Gastroesophageal sphincter (tissue), 4 donors: ENCODE results near the gene SSTR3. TPM values are rescaled to one million over a fixed set of nuclear protein-coding genes. Genes with fewer than 3 reads are reported as not detected.

Source experiments
- ATAC-seq: fragments of 150-250 bp; one replicate; pipeline ENCODE4 v1.9.1; 2016; ENCODE audit warnings: mild to moderate bottlenecking, moderate library complexity
- H3K27ac ChIP-seq, 4 donors: fragments of 200-600 bp; sonication (generic) in 3 of 4; 1 replicate in 3 of 4; 2 replicates in 1 of 4; pipeline ENCODE4 v1.5.1; 2016 to 2019
- H3K27me3 ChIP-seq: fragments of 200-600 bp; sonication (generic); one replicate; pipeline ENCODE4 v1.5.1; 2019
- H3K36me3 ChIP-seq, 2 donors: fragments of 200-600 bp; sonication (generic); one replicate each; pipeline ENCODE4 v1.5.1; 2019; ENCODE audit warnings: control low read depth in 1 of 2
- H3K4me1 ChIP-seq, 3 donors: fragments of 200-600 bp; sonication (generic); 1 replicate in 2 of 3; 2 replicates in 1 of 3; pipeline ENCODE4 v1.5.1; 2016 to 2019; ENCODE audit warnings: control low read depth in 2 of 3
- H3K4me3 ChIP-seq, 2 donors: fragments of 200-600 bp; sonication (generic); one replicate each; pipeline ENCODE4 v1.5.1; 2019; ENCODE audit warnings: mild to moderate bottlenecking in 1 of 2, moderate library complexity in 1 of 2
- H3K9me3 ChIP-seq, 3 donors: fragments of 200-600 bp; sonication (generic); one replicate each; pipeline ENCODE4 v1.5.1; 2017 to 2019; ENCODE audit warnings: control low read depth in 2 of 3
- EP300 ChIP-seq: sonication (generic); formaldehyde crosslinking; IDR thresholded peaks from one replicate; pipeline ENCODE4 v1.6.1; 2017; ENCODE audit warnings: antibody characterized with exemption, mild to moderate bottlenecking
- POLR2A ChIP-seq, 2 donors: fragments of 450-650 bp; IDR thresholded peaks; one replicate each; pipeline ENCODE4 v1.6.1; 2017; ENCODE audit warnings: antibody characterized with exemption in 2 of 2, mild to moderate bottlenecking in 2 of 2, moderate library complexity in 1 of 2
- POLR2AphosphoS5 ChIP-seq: sonication (generic); formaldehyde crosslinking; IDR thresholded peaks from one replicate; pipeline ENCODE4 v1.6.1; 2017; ENCODE audit warnings: antibody characterized with exemption
- WGBS, 2 donors: methylation state at CpG; one replicate each; pipeline ENCODE4 v1.1.5; 2018; ENCODE audit warnings: low coverage in 1 of 2; 5-methylcytosine and 5-hydroxymethylcytosine counted together
- total RNA-seq, 4 donors: library from RNA; depleted of rRNA; stranded (reverse); fragments of >200 nt; gene quantifications; one replicate each; pipeline ENCODE4 v1.1.0, GENCODE V29; 2016
- TF ChIP-seq, protein P1 (sequence below), 4 experiments: fragments of 200-600 bp in 2 of 4; fragments of 450-650 bp in 2 of 4; sonication (generic) in 1 of 4; IDR thresholded peaks; one replicate each; pipeline ENCODE4 v1.5.1; 2017 to 2019; ENCODE audit warnings: antibody characterized with exemption in 4 of 4, mild to moderate bottlenecking in 2 of 4, moderate library complexity in 2 of 4

SSTR3 gene
- total RNA-seq, 4 donors from 2014 or later: not detected

DNA sequence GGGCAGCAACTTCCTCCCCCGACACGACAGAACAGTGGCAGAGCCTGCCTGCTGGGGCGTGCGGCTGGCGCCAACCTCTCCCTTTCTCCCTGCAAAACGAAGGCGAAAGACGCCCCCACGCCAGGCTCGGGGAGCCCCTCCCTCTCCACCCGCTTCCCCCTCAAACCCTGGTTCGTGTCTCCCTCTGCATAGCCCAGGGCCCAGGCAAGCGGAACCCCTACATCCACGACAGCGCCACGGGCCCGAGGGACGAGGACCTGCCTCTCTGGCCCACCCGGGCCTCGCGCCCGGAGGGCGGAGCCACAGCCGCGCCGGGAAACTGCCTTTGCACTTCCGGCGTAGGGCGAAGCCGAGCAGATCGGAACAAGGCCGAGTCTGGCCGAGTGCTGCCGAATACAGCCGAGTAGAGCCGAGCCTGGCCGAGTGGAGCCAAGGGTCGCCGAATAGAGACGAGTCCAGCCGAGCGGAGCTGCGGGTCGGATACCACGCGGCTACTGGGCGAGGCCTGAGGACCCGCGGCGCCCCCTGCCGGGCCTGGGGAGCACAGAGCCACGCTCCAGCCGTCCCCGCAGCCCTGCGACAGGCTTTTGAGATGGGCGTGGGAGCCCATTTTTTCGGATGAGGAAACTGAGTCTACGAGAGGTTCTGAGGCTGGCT, 13.0 kb downstream of the SSTR3 start:
- Histone ChIP-seq H3K36me3 (no peaks in the 10 kb centered on the region), H3K27ac (peak overlapping the region; percentile 81 to 97 (median 94)), H3K4me3 (peak overlapping the region; percentile 42 to 76), H3K4me1 (peaks cover 16 to 42% (median 31%) of the 10 kb centered on the region in 3 donors), H3K27me3 (no peaks in the 10 kb centered on the region), H3K9me3 (no peaks in the 10 kb centered on the region)
- 0% methylated on average over 2 of the region's 58 CpGs; no CpG with 5 or more reads in 1 of the 2 donors for WGBS, 2 donors
- TF ChIP-seq EP300: no peak
- TF ChIP-seq POLR2A (IDR thresholded peaks at IDR 0.05): peak; percentile 95 to 97
- TF ChIP-seq, protein P1, sequence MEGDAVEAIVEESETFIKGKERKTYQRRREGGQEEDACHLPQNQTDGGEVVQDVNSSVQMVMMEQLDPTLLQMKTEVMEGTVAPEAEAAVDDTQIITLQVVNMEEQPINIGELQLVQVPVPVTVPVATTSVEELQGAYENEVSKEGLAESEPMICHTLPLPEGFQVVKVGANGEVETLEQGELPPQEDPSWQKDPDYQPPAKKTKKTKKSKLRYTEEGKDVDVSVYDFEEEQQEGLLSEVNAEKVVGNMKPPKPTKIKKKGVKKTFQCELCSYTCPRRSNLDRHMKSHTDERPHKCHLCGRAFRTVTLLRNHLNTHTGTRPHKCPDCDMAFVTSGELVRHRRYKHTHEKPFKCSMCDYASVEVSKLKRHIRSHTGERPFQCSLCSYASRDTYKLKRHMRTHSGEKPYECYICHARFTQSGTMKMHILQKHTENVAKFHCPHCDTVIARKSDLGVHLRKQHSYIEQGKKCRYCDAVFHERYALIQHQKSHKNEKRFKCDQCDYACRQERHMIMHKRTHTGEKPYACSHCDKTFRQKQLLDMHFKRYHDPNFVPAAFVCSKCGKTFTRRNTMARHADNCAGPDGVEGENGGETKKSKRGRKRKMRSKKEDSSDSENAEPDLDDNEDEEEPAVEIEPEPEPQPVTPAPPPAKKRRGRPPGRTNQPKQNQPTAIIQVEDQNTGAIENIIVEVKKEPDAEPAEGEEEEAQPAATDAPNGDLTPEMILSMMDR (IDR thresholded peaks at IDR 0.05): peak in 3 of 4 experiments; percentile 91 to 95 (median 94)
- peak; percentile 98 for TF ChIP-seq POLR2AphosphoS5
- peak; percentile 93 for ATAC-seq

DNA sequence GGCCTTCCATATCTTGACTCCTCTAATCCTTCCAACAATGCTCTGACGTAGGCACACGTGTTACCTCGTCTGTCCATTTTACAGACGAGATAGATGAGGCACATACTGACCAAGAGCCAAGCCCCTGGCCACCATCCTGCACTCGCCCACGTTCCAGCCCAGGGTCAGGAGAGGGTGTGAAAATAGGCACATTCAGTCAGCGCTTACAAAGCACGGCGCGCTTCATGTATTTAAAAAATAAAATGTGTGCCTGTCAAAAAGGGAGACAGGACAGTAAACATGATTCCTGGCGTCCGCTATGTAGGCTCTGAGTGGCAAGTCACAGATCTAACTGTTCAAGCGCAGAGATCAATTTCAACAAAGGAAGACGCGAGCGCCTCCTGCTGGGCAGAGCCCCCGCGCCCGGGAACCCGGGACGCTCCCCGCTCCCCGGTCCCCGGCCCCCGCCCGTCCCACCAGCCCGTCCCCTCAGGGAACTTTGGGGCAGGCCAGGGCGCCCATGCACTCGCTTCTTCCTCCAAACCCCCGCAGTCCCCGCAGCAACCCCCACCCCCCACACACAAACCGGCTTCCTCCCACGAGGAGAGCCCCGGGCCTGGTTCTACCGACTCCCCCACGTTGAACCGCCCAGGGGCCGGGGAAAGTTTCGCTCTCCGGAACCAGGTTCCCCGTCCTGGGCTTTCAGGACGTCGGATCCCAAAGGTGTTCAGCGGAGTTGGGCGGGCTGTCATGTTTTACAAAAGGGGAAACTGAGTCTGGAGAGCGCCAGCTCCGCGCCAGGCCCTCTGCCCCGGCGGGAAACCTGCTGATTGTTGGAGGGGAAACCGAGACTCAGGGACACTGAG, 13.8 kb downstream of the SSTR3 start:
- WGBS, 2 donors: 3 to 5% methylated on average over 9 to 27 of the region's 51 CpGs
- TF ChIP-seq POLR2A (IDR thresholded peaks at IDR 0.05): no peak
- TF ChIP-seq POLR2AphosphoS5: peak; percentile 8
- TF ChIP-seq, protein P1 (IDR thresholded peaks at IDR 0.05): peak in 3 of 4 experiments; percentile 62 to 94 (median 67)
- peak overlapping the region; percentile 42 to 76 for H3K4me3 ChIP-seq
- H3K4me1 ChIP-seq: peaks cover 16 to 42% (median 31%) of the 10 kb centered on the region in 3 donors
- peak; percentile 38 for ATAC-seq
- H3K27ac ChIP-seq: peak overlapping the region; percentile 81 to 97 (median 94)
- no peaks in the 10 kb centered on the region for H3K36me3 ChIP-seq
- H3K27me3 ChIP-seq: no peaks in the 10 kb centered on the region
- no peaks in the 10 kb centered on the region for H3K9me3 ChIP-seq

DNA sequence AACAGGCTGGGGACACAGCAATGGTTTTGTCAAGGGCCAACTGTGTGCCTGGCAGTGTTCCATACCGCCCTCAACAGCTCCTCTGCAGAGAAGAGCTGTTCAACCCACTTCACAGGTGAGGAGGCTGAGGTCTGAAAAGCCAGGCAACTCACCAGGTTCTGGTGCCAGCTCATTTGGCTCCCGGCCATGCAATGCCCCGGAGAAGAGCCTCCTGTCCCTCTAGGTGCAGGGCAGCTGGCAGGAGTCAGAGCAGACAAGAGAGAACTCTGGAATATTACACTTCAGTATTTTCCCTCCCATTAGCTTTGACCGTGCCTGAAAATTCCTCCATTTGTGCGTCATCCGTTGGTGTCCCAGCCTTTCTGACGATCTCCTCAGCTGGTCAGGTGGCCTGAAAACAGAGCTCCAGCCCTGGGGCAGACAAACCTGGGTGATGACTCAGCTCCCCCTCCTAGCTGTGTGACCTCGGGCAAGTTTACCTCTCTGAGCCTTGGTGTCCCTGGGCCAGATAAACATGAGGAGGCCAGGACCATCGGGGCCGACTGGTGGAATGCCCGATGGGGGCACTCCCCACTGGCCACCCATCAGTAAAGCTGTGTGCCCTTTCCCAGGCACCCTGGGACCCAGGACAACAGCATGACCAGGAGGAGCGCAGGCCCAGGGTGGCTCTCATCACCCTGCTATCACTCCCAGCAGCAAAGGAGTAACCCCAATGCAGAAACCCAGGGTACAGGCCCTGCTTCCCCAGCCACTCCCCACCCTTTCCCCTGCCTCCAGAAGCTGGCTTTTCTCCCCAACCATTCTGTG, 14.6 kb downstream of the SSTR3 start:
- Histone ChIP-seq H3K4me3 (peak overlapping the region in 1 of 2 donors; percentile 76), H3K27ac (peak overlapping the region; percentile 81 to 97 (median 94)), H3K9me3 (no peaks in the 10 kb centered on the region), H3K36me3 (no peaks in the 10 kb centered on the region), H3K27me3 (no peaks in the 10 kb centered on the region), H3K4me1 (peaks cover 16 to 42% (median 31%) of the 10 kb centered on the region in 3 donors)
- peak; percentile 52 for ATAC-seq
- 30% methylated on average over 2 of the region's 12 CpGs; no CpG with 5 or more reads in 1 of the 2 donors for WGBS, 2 donors
- no peak for TF ChIP-seq POLR2A (IDR thresholded peaks at IDR 0.05)
- TF ChIP-seq, protein P1 (IDR thresholded peaks at IDR 0.05): no peak
- no peak for TF ChIP-seq POLR2AphosphoS5
- TF ChIP-seq EP300: no peak

DNA sequence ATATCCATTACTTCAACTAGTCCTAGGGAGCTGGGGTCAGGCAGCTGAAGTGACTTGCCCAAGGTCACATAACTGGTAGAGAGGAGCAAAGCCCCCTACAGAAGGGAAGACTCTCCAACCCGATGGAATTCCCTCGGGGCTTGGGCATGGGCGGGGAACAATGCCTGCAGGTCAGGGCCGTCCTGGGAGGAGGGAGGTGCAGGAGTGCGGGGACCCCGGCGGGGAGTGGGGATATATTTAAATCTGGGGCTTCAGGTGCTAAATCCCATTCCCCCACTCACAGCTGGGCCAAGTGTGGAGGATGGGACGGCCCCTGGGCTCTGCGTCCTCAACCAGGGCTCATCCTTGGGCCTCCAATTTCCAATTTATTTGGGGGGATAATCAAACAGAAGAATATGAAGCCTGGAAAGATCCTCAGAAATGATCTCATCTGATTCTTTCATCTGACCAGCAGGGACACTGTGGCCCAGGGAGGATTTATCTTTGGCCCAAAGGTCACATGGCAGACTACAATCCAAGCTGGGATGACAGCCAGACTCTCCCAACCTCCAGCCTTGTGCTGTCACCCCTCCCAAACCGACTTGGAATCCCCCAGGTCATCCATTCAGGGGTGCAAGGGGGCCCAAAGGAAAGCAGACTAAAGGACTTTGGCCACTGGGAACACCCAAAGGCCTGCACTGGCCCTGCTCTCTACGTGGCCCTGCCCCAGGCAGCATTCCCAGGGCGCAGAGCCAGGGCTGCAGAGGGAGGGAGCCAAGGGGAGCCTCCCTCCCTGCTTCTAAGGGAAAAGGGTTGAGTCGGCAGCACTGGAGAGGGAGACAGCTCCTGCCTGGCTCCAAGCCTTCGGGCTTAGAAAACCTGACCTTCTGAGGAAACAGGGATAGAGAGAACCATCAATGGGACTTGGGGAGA, 15.5 kb downstream of the SSTR3 start:
- Histone ChIP-seq H3K9me3 (no peaks in the 10 kb centered on the region), H3K27ac (peak overlapping the region; percentile 81 to 97 (median 94)), H3K36me3 (no peaks in the 10 kb centered on the region), H3K27me3 (no peaks in the 10 kb centered on the region), H3K4me1 (peaks cover 16 to 42% (median 31%) of the 10 kb centered on the region in 3 donors), H3K4me3 (no peak overlapping the region)
- ATAC-seq: peak; percentile 69
- no peak for TF ChIP-seq EP300
- TF ChIP-seq, protein P1 (IDR thresholded peaks at IDR 0.05): peak in 3 of 4 experiments; percentile 18 to 39 (median 19)
- no peak for TF ChIP-seq POLR2A (IDR thresholded peaks at IDR 0.05)
- peak; percentile 75 for TF ChIP-seq POLR2AphosphoS5
- 0 to 33% methylated on average over 1 of the region's 14 CpGs for WGBS, 2 donors
